Mesenchymal stem cell (in vitro differentiated cells and primary cell): ENCODE data around the gene GPR89B.
"Not testable (repeated sequence)": the region's sequence is repeated elsewhere in the genome, so short reads cannot be mapped to it uniquely, and the experiment has no call there.

Experiments used
- DNase-seq: peaks from one replicate; pipeline ENCODE4 v3.0.0-alpha.2; 2013
- H2AFZ ChIP-seq: one replicate; pipeline ENCODE4 v1.6.1; 2013; ENCODE audit warnings: low read depth, mild to moderate bottlenecking, control low read depth, inconsistent platforms, low read length, moderate library complexity
- H2AK5ac ChIP-seq: 2 replicates; pipeline ENCODE4 v1.6.1; 2013; ENCODE audit warnings: low read length, moderate library complexity, mild to moderate bottlenecking, inconsistent platforms; ENCODE audit not compliant: severe bottlenecking
- H2BK120ac ChIP-seq: one replicate; pipeline ENCODE4 v1.6.1; 2013; ENCODE audit warnings: low read depth, mild to moderate bottlenecking, inconsistent platforms, low read length, moderate library complexity
- H2BK12ac ChIP-seq, 2 experiments: one replicate each; pipeline ENCODE4 v1.6.1; 2013; ENCODE audit warnings: inconsistent platforms in 2 of 2, low read length in 2 of 2, mild to moderate bottlenecking in 2 of 2, moderate library complexity in 2 of 2, control low read depth in 1 of 2
- H2BK15ac ChIP-seq: one replicate; pipeline ENCODE4 v1.6.1; 2013; ENCODE audit warnings: mild to moderate bottlenecking, low read depth, inconsistent platforms; ENCODE audit not compliant: poor library complexity, severe bottlenecking
- H2BK5ac ChIP-seq: 2 replicates; pipeline ENCODE4 v1.6.1; 2013; ENCODE audit warnings: low read depth, mild to moderate bottlenecking, low read length, control low read depth, inconsistent platforms; ENCODE audit not compliant: poor library complexity, severe bottlenecking
- H3K14ac ChIP-seq, 2 experiments: one replicate each; pipeline ENCODE4 v1.6.1; 2013; ENCODE audit warnings: inconsistent platforms in 2 of 2, low read length in 2 of 2, control low read depth in 1 of 2, mild to moderate bottlenecking in 1 of 2, moderate library complexity in 1 of 2
- H3K18ac ChIP-seq, 2 experiments: one replicate each; pipeline ENCODE4 v1.6.1; 2013; ENCODE audit warnings: inconsistent platforms in 2 of 2, low read length in 2 of 2, control low read depth in 1 of 2, low read depth in 1 of 2, mild to moderate bottlenecking in 1 of 2
- H3K23ac ChIP-seq, 2 experiments: one replicate each; pipeline ENCODE4 v1.6.1; 2013; ENCODE audit warnings: inconsistent platforms in 2 of 2, low read length in 2 of 2, mild to moderate bottlenecking in 2 of 2, moderate library complexity in 2 of 2, control low read depth in 1 of 2
- H3K27ac ChIP-seq: 2 replicates; pipeline ENCODE4 v1.5.1; 2013; ENCODE audit warnings: mild to moderate bottlenecking, moderate library complexity, low read length, control low read depth, inconsistent platforms; ENCODE audit not compliant: poor library complexity, severe bottlenecking
- H3K27me3 ChIP-seq, 2 experiments: 2 replicates each; pipeline versions ENCODE4 v1.6.1 to v1.7.0; 2013; ENCODE audit warnings: low read length in 2 of 2, mild to moderate bottlenecking in 2 of 2, moderate library complexity in 2 of 2, control low read depth in 1 of 2, inconsistent platforms in 1 of 2; ENCODE audit not compliant: control insufficient read depth in 1 of 2, insufficient read depth in 1 of 2
- H3K36me3 ChIP-seq, 2 experiments: 2 replicates each; pipeline versions ENCODE4 v1.6.1 to v1.7.0; 2013; ENCODE audit warnings: low read length in 2 of 2, control low read depth in 1 of 2, inconsistent platforms in 1 of 2, low read depth in 1 of 2, mild to moderate bottlenecking in 1 of 2; ENCODE audit not compliant: insufficient read depth in 2 of 2, control insufficient read depth in 1 of 2
- H3K4ac ChIP-seq, 2 experiments: one replicate each; pipeline ENCODE4 v1.6.1; 2013; ENCODE audit warnings: inconsistent platforms in 2 of 2, low read length in 2 of 2, mild to moderate bottlenecking in 2 of 2, moderate library complexity in 2 of 2, control low read depth in 1 of 2, low read depth in 1 of 2
- H3K4me1 ChIP-seq: 2 replicates; pipeline ENCODE4 v1.6.1; 2013; ENCODE audit warnings: low read depth, low read length, control low read depth; ENCODE audit not compliant: control insufficient read depth, insufficient read depth
- H3K4me2 ChIP-seq: 2 replicates; pipeline ENCODE4 v1.6.1; 2013; ENCODE audit warnings: low read length, mild to moderate bottlenecking, inconsistent platforms; ENCODE audit not compliant: poor library complexity, severe bottlenecking
- H3K4me3 ChIP-seq, 2 experiments: 2 replicates each; pipeline versions ENCODE4 v1.5.1 to v1.7.0; 2013; ENCODE audit warnings: low read length in 2 of 2, mild to moderate bottlenecking in 2 of 2, control low read depth in 1 of 2, low read depth in 1 of 2; ENCODE audit not compliant: insufficient read depth in 1 of 2
- H3K79me1 ChIP-seq: replicated peaks from 2 replicates; pipeline ENCODE4 v1.6.1; 2013; ENCODE audit warnings: mild to moderate bottlenecking, control low read depth, low read length, inconsistent platforms; ENCODE audit not compliant: poor library complexity, severe bottlenecking
- H3K9ac ChIP-seq: 2 replicates; pipeline ENCODE4 v1.7.0; 2013; ENCODE audit warnings: mild to moderate bottlenecking, low read length, moderate library complexity
- H3K9me3 ChIP-seq: 2 replicates; pipeline ENCODE4 v1.7.0; 2013; ENCODE audit warnings: mild to moderate bottlenecking, low read length; ENCODE audit not compliant: control insufficient read depth
- H4K8ac ChIP-seq: one replicate; pipeline ENCODE4 v1.6.1; 2013; ENCODE audit warnings: inconsistent platforms, mild to moderate bottlenecking, low read length, moderate library complexity
- H4K91ac ChIP-seq: one replicate; pipeline ENCODE4 v1.6.1; 2013; ENCODE audit warnings: mild to moderate bottlenecking, low read length, inconsistent platforms
- WGBS: methylation state at CpG from one replicate; pipeline ENCODE4 v1.1.7; 2013; ENCODE audit warnings: mixed read lengths; 5-methylcytosine and 5-hydroxymethylcytosine counted together

GPR89B gene

DNA sequence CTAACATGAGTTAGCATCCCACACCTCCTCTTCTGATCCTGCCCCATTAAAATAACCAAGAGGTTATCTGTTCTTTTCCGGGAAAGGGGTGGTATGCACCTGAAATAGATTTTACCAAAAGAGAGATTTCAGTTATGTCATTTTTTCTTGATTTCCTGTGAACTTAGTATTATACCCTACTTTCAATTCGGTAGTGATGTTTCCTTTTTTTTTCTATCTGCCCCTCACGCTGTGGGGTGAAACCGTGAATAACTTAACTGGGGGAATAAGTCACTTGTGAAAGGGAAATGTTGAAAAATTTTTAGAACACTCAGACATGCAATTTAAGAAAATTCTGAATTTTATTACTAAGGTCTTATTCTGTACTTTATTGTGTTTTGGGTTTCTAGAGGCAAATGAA, 65.2 kb downstream of the GPR89B start:
- not testable (repeated sequence) for H3K14ac ChIP-seq, H4K91ac ChIP-seq, H3K27ac ChIP-seq, DNase-seq, H3K4me3 ChIP-seq, H4K8ac ChIP-seq, H2BK15ac ChIP-seq, H2AFZ ChIP-seq, H2BK120ac ChIP-seq, H2BK12ac ChIP-seq, H2BK5ac ChIP-seq, H3K36me3 ChIP-seq, H3K4ac ChIP-seq, H3K27me3 ChIP-seq, H3K23ac ChIP-seq, H2AK5ac ChIP-seq, H3K9ac ChIP-seq, H3K18ac ChIP-seq, H3K79me1 ChIP-seq, H3K9me3 ChIP-seq, H3K4me1 ChIP-seq, H3K4me2 ChIP-seq
- WGBS, result no CpG with 5 or more reads among the region's 4 CpGs

DNA sequence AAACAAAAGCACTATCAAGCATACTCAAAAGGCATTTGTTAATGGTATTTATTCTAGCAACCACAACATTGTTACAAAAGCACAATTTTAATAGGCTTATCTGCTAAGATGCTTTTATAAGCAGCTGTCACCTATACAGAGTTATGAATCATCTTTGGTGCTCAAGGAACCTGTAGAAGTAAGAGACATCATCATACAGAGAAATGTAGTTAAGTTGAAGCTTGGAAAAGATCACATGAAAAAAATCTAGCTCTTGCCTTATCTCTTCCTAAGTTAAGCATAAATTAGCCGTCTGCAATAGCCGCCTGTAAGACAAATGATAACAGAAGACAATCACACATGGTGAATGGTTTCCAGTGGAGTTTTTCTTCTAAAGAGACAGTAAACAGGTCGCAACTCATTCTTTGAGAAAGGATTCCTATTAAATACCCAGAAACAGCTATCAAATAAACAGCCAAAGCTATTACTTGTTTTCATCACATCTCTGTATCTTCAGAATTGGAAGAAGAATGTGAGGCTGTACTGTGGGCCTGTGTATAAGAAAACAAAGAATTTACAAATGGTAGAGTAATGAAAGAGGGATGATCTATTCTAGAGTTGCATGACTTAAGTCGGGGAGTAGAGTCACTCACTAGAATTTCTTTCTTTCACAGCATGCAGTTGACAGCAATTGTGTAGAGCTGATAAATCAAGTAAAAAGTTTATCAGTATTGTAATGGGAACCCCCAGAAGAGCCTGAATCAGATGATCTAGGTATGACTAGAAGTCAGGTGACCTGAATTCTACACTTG, 65.8 kb downstream of the GPR89B start:
- WGBS, result no CpG with 5 or more reads among the region's 4 CpGs

DNA sequence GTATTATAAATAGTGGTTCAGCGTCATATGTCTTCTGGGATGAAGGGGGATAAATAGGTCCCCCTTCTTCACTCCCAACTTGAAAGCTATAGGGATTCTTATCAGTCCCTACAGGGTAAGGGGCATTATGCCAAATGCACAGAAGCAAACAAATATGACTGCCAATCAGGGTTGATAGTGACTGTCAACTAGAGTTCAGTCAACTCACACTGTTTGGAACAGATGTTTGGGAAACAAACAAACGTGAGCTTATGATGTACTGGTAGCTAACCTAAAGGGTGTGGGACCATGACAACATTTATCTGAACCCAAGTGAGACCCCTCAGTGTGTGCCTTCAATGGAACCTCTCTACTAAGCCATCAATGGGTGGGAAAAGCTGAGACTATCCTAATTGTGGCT, 67.9 kb downstream of the GPR89B start:
- H4K8ac ChIP-seq, H3K4me2 ChIP-seq, H3K14ac ChIP-seq, H2BK15ac ChIP-seq, H3K36me3 ChIP-seq, H3K27ac ChIP-seq, H3K4me3 ChIP-seq, H4K91ac ChIP-seq, H3K79me1 ChIP-seq, DNase-seq, H2BK120ac ChIP-seq, H3K18ac ChIP-seq, H3K4ac ChIP-seq, H2BK5ac ChIP-seq, H3K9ac ChIP-seq, H3K23ac ChIP-seq, H3K27me3 ChIP-seq, H2AK5ac ChIP-seq, H2BK12ac ChIP-seq, H3K9me3 ChIP-seq, H3K4me1 ChIP-seq, H2AFZ ChIP-seq: not testable (repeated sequence)
- WGBS, result no CpG with 5 or more reads among the region's 2 CpGs

More for the DNA sequence above, 65.8 kb downstream of the GPR89B start:
- not testable (repeated sequence) for H3K18ac ChIP-seq, H2BK5ac ChIP-seq, H3K14ac ChIP-seq, H2BK120ac ChIP-seq, H3K4ac ChIP-seq, DNase-seq, H2BK15ac ChIP-seq, H3K9me3 ChIP-seq, H3K27me3 ChIP-seq, H3K4me3 ChIP-seq, H3K9ac ChIP-seq, H3K4me1 ChIP-seq, H2AFZ ChIP-seq, H2BK12ac ChIP-seq, H3K36me3 ChIP-seq, H4K8ac ChIP-seq, H3K23ac ChIP-seq, H4K91ac ChIP-seq, H3K79me1 ChIP-seq, H2AK5ac ChIP-seq, H3K27ac ChIP-seq, H3K4me2 ChIP-seq

DNA sequence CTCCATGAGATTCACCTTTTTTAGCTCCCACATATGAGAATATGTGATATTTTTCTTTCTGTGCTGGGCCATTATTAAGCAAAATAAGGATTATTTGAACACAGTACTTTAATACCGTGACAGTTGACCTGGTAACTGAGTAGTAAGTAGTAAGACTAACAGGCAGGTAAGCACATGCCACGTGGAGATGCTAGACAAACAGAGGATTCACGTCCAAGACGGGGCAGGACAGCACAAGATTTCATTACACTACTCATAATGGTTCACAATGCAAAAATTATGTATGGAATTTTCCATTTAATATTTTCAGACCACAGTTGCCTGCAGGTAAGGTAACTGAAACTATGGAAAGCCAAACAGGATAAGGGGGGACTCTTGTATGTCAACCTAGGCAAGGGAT, 79.5 kb downstream of the GPR89B start:
- not testable (repeated sequence) for H3K36me3 ChIP-seq, DNase-seq, H2BK15ac ChIP-seq, H3K4me1 ChIP-seq, H3K4me3 ChIP-seq, H3K4me2 ChIP-seq, H2AFZ ChIP-seq, H4K91ac ChIP-seq, H3K27ac ChIP-seq, H3K9me3 ChIP-seq, H3K14ac ChIP-seq, H4K8ac ChIP-seq, H2BK12ac ChIP-seq, H3K18ac ChIP-seq, H3K4ac ChIP-seq, H3K23ac ChIP-seq, H2BK5ac ChIP-seq, H3K9ac ChIP-seq, H2AK5ac ChIP-seq, H3K79me1 ChIP-seq, H2BK120ac ChIP-seq
- H3K27me3 ChIP-seq, result peaks cover 13% of the 10 kb centered on the region in 2 experiments
- no CpG with 5 or more reads among the region's 4 CpGs for WGBS
